HG03520 (cell line): Measurements from ENCODE around the gene UBE2G2.

ENCODE experiments used
- ATAC-seq: cut with Tn5 transposase; IDR thresholded peaks from one replicate; pipeline ENCODE4 v1.9.1; 2021; ENCODE audit warnings: mild to moderate bottlenecking, moderate library complexity; ENCODE audit not compliant: unreplicated experiment

UBE2G2 gene

DNA sequence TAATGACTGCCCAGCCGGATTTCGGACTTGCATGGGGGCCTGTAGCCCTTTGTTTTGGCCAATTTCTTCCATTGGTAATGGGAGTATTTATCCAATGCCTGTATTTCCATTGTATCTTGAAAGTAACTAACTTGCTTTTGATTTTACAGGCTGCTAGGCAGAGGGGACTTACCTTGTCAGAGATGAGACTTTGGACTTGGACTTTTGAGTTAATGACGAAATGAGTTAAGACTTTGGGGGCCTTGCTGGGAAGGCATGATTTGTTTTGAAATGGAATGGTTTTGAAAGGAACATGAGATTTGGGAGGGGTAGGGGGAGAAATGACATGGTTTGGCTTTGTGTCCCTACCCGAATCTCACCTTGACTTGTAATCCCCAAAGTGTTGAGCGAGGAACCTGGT, 9.6 kb downstream of the UBE2G2 start:
- ATAC-seq: no peak

DNA sequence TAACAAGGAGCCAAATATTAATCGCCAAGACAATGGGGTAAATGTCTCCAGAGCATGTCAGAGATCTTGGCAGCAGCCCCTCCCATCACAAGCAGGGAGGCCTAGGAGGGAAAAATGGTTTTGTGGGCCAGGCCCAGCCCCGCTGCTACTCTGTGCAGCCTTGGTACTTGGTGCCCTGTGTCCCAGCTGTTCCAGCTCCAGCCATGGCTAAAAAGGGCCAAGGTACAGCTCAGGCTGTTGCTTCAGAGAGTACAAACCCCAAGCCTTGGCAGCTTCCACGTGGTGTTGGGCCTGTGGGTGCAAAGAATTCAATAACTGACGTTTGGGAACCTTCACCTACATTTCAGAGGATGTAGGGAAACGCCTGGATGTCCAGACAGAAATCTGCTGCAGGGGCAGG, 10.4 kb downstream of the UBE2G2 start:
- ATAC-seq: no peak

DNA sequence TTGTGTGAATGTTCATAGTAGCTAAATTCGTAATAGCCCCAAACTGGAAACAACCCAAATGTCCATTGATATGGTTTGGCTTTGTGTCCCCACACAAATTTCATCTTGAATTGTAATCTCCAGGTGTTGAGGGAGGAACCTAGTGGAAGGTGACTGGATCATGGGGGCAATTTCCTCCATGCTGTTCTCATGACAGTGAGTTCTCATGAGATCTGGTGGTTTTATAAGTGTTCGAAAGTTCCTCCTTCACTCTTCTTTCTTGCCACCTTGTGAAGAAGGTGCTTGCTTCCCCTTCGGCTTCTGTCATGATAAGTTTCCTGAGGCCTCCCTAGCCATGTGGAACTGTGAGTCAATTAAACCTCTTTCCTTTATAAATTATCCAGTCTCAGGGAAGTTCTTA, 11.3 kb downstream of the UBE2G2 start:
- ATAC-seq: no peak

DNA sequence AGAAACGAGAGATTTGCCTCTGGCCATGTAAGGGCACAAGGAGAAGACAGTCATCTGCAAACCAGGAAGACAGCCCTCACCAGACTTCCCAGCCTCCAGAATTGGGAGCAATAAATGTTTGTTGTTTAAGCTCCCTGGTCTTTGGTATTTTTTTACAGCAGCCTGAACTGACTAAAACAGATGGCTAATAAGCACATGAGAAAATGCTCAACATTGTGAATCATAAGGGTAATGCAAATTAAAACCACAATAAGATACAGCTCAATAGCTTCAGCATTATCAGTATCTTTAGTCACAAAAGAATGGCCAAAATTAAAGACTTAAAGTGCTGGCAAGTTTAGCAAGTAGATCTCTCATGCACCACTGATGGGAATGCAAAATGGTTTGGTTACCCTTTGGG, 11.7 kb downstream of the UBE2G2 start:
- no peak for ATAC-seq

DNA sequence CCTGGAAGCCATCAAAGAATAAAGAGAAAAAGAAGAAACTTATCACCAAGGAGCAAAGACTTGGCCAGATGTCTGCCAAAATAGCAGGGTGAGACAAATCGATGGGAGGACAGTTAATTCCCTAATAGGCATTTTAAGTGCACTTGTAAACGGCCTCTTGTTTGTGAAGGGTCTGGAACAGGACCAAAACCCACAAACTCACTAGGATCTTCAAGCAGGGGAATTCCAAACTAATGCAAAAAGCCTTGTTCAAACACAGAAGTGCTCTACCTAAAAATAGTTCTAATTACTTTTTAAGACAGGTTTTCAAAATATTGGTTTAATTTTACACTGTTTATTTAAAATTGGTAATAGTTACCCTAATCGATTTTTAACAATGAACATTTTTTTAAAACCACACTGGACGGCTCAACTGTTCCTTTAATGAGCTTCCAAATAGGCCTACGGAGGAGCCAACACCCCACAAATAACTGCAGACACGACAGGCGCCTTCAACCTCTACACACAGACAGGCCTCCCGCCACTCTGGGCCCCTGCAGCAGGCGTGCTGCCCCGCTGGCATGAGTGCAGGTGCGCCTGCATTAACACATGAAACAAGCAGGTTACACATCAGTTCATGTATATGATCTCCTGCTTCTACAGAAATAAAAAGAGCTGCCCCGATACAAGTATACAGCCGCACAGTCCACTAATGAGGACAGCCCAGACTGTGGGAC, 15.8 kb downstream of the UBE2G2 start:
- no peak for ATAC-seq

DNA sequence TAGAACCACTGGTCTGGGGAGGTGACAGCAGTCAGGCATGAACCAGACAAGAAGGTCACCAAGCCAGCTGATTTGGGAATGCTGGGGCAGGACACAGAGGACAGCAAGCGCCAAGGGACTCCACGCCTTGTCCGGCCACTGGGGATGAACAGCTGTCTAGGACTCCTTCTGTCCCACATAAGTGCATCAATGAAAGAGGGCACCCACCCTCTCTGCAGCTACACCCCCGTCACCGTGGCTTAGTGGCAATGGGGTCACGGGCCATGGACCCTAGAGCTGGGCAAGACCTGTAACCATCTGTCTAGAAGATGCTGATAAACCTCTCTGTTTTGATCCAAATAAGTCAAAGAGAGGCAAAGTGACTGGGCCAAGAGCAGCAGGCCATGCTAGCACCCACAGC, 16.8 kb downstream of the UBE2G2 start:
- no peak for ATAC-seq

DNA sequence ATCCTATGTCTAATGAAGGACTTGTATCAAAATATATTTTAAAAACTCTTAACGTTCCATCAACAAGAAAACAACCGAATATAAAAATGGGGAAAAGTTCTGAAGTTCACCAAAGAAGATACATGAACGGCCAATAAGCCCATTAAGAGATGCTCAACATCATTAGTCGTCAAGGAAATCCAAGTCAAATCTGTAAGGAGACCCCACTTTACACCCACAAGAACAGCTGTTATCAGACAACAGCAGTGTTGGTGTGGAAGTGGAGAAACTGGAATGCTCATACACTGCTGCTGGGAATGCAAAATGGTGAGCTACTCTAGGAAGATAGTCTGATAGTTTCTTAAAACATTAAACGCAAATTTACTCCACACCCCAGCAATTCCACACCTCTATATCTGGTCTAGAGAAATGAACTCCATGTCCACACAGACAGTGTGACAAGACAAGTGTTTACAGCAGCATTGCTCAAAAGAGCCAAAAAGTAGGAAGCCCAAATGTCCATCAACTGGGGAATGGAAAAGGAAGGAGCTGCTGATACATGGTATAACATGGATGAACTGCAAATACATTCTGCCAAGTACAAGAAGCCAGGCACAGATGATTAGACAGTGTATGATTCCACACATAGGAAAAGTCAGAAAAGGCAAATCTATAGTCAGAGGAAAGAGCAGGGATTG, 18.5 kb downstream of the UBE2G2 start:
- ATAC-seq: no peak

DNA sequence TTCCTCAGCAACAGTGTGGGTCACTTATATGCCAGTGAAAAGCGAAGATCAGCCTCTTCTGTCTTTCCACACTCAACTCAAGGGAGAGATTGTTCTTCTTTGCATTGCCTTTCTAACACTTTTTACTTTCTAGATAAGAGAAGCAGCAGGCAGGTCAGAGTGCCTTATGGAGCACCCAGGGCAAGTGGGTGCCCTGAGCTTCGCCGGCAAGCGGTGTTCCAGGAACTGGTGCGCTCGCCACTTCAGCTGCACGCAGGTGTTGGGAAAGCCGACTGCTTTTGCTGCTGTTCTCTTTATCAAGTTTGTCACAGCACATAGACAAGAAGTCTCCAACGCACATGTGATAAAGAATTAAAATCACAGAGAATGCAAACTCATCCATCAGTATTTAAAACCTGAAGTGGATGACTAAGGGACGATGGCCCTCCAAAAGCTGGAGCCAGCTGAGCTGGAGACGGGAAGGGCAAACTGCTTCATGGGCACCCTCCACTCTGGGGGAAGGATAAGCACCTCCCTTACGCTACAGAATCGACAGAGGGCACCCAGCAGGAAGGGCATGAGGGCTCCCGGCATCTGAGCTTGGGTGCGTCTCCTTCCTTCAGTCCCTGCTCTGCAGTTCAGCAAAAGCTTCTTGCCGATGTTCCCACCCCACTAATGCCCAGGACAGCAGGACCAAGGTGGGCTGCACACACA, 20.7 kb downstream of the UBE2G2 start:
- no peak for ATAC-seq

DNA sequence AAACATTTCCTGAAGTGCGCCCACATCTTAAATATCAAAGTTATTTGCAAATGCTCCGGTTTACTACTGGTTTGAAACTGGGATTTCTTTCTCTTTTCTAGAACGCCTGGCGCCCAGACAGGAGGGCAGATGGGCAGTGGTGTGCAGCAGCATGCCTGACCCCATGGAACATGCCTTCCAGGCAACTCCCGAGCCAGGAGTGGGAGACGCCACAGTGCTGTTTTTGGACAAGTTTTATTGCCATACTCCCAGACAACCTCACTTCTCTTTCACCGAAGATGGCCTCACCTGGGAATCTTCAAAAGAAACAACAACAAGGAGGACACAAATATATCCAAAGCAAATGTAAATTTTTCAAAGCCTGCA, 21.5 kb downstream of the UBE2G2 start:
- ATAC-seq: no peak

DNA sequence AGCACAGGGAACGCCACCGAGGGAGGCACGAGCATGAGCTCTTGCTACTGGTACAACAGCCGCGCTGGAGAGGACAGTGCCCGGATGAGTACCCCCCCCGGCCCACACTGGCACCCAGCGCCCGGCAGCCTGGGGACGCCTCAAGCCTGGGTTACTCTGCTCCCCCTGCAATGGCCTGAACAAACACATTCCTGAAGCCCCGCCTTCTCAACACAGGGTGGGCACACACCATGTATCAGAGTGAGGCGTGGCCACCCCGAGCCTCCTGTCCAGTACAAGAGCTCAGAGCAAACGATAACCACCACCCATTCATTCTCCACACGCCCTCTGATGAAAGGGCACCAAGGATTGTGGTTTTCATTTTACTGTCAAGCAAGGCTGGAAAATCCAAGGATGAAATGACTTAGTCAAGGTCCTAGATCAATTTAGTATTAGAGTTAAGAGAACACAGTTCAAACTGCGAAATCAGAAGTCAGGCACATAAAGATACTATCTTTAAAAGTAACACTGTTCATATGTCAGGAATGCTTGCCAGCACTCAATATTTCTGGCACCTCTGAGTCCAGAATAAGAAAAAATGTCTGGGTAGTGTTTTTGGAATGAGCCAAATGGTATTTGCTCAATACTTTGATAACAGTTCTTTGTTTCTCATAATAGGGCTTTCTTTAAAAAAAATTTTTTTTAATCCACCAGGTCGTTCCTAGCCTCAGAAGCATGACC, 22.0 kb downstream of the UBE2G2 start:
- no peak for ATAC-seq

DNA sequence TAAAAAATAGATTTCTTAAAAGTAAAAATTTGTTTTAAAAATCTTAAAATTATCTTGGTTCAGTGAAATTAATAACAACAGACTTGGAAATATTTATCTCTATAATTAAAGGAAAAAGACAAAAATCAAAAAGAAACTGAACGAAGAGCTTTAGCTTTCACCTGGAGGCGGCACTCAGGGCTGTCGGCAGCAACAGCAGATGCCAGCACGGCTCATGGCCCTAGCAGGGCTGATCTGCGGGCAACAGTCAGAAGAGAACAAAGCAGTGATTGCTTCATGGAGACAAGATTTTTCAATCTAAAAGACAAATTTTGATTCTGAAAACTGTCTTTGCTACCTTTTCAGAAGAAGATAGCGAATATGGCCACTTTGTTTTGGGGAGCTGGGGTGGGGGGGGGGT, 22.6 kb downstream of the UBE2G2 start:
- no peak for ATAC-seq

DNA sequence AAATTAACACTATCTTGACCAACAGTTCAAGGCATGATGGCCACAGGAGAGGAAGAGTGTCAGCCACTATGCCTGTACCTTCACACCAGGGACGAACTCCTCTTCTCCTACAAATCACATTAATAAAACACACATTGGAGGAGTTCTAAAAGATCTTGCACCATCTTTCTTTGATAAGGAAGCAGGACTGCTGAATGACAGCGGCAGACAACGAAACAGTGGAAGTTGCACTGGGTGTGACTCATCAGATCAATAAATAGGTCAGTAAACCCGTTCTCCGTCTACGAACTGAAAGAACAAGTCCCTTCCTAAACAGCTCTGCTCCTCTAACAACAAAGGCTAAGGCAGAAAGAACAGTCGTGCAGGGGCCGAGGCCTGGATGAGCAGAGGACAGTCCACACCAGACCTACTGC, 23.1 kb downstream of the UBE2G2 start:
- no peak for ATAC-seq

DNA sequence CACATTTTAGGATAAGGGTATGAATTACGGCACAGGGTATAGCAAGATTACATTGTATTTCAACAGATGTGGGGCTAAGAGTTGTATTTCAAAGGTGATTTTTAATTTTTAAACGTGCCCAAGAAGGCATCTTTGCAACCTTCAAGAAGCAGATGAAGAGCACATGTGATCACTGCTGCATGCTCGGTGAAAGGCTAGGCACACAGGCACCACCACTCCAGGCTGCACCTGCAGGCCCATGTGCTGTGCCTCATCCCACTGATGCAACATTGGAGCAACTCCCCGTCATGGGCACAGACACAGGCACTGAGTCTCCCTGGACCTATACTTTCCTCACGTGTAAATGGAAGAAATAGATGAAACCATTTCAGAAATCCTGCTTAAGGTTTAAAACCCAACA, 23.5 kb downstream of the UBE2G2 start:
- no peak for ATAC-seq

DNA sequence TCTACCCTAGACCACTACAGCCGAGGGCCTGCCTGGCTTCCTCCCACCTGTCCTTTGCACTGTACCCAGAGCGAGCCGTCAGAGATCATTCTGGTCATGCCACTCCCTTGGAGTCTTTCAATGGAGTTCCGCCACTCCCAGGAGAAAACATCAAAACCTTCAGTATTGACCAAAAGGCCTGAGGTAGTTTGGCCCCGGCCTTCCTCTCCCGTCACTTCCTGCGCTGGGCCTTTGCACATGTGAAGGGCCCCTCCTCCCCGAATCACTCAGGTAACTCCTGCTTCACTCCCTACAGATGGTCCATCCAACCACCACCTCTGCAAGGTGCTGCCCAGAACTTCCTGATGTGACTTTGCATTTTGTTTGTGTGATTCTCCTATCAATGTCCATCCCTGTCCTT, 26.6 kb downstream of the UBE2G2 start:
- ATAC-seq: no peak

DNA sequence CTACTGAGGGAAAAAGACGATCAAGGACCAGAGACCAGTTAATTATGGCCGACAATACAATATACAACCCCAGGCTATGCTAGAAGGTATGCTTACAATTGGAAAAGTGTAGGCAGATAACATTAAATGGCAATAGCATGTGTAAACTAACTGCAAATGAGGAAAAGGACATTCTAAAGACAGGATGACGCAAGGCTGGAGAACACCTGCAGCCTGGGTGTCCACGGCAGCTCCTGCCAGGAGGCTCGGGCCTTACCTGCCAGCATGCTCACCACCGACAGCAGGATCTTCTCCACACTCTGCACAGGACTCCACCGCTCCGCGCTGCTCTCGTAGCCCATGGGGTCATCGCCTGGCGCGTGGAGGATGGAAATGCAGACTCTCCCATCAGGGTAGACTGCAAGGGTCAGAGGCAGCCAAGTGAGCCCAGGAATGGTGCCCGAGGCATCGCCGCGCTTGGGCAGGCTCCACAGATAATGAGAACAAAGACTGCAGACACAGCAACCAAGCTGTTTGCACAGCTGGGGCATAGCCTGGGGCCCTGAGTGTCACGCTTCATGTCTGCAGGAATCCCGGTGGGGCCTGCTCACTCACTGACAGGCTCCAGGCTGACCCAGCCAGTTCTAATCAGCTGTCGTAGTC, 28.2 kb downstream of the UBE2G2 start:
- no peak for ATAC-seq

DNA sequence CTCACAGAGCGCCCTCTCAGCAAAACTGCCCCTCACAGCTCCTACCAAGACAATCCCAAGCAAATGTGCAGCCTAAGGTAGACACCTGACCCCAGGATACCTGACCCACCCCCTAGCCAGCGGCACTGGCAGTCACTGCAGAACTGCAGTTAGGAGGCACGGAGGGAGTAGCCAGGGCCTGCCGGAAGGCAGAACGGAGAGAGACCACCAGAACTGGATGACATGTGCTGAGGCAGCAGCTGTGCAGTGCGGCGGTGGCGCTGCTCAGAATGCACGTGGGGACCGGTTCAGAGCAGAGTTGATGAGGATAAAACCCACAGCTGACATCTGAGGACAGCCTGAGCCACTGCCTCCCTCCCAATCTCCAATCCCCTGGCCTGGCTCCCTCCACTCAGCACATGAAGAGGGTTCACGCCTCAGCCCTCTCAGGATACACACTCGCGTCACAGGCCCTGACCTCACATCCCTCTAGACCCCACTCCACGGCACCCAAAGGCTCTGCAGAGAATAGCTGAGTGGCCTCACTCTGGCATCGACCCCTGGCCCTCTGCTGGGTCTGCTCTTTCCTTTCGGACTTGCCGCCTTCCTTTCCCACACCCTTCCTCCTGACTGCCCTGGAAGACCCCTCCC, 29.6 kb downstream of the UBE2G2 start:
- no peak for ATAC-seq

DNA sequence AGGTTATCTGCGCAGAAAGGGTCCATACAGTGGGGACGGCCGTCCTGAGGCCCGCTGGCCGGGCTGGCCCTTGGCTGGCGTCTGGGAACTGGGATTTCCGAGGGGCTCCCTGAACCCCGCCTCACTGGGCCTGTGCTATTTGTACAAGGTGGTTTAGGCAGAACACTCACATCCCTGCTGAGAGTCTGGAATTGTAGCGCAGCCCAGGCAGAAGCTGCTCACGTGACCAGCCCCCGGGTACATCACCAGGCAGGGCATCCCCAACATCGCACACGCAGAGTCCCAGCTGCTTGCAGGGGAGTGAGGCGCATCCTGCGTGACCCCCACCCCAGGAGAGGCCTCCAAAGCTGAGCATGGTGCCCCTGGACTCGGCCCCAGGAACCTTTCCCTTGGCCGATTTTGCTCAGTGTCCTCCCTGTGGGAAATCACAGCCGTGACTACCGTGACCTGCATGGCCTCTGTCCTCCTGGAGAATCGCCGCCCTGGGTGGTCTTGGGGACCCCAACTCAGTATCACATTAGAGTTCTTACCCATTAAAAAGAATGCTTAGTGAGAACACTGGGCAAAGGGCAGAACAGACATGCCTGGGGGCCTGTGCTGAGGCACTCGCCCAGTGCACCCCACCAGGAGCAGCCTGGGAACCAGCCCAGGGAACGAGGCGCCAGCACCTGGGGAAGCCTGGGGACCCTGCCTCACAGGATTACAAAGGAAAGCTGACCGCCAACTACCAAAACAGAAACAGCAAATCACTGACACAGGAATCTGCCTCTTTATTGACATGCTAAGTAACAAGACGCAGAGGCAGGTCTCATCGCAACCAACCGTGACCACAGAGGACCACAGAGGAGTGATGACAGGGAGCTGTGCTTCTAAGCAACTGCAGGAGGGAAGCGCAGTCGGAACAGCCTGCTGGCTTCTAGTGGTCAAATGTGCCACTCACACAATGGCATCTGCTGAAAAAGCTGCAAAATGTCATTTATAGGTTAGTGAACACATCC, 33.5 kb downstream of the UBE2G2 start:
- ATAC-seq: no peak

DNA sequence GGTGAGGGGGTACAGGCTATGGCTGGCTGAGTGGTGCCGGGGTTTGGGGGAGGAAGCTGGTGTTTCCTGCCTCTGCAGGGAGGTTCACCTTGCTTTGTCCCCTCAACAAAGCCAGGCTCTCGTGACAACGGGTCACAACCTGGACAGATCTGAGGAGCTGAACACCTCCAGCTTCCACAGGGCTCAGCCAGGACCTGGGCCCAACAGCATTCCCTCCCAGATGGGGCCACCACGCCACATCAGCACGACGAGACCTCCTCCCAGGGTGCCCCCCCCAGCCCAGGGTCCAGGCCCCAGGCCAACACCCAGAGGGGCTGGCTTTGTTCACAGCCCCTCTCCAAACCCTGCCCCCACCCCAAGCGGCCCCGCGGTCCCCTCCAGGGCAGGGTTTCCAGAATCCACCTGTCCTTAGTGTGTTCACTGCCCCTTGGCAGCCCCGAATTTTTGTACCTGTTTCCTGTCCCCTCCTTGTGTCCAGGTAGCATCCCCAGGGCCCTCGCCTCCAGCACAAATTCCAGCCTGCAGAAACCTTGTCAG, 34.7 kb downstream of the UBE2G2 start:
- no peak for ATAC-seq
